PC-3 (cell line): Measurements from ENCODE around the gene ANXA6.

Experiments
- EZH2 ChIP-seq: fragments of 300-600 bp; sonication (generic); IDR thresholded peaks from one replicate; pipeline ENCODE4 v1.6.1; 2017; ENCODE audit warnings: antibody characterized with exemption, mild to moderate bottlenecking, low read length; ENCODE audit not compliant: unreplicated experiment
- TF ChIP-seq, protein P1 (sequence below): fragments of 300-600 bp; sonication (generic); conservative IDR thresholded peaks from 2 replicates; pipeline ENCODE4 v1.5.1; 2017; ENCODE audit warnings: antibody characterized with exemption, low read depth, mild to moderate bottlenecking, low read length

DNA sequence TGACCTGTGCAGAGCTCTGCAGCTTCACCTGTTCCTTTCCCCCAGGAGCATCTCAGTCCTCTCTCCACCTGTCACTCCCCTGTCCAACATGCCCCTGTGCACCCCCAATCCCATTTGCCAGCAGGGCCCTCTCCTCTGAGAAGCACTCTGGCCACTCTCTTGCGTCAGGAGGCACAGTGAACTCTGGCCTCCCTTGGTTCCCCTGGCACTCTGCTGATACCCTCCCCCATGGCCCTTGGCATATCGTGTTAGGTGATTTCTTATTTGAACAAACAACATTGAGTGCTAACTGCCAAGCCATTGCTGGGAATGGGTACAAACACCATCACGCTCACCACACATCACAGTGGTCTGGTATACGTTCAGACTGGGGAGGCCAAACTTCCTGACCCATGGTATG lies 55.8 kb downstream of the ANXA6 start:
- TF ChIP-seq, protein P1, sequence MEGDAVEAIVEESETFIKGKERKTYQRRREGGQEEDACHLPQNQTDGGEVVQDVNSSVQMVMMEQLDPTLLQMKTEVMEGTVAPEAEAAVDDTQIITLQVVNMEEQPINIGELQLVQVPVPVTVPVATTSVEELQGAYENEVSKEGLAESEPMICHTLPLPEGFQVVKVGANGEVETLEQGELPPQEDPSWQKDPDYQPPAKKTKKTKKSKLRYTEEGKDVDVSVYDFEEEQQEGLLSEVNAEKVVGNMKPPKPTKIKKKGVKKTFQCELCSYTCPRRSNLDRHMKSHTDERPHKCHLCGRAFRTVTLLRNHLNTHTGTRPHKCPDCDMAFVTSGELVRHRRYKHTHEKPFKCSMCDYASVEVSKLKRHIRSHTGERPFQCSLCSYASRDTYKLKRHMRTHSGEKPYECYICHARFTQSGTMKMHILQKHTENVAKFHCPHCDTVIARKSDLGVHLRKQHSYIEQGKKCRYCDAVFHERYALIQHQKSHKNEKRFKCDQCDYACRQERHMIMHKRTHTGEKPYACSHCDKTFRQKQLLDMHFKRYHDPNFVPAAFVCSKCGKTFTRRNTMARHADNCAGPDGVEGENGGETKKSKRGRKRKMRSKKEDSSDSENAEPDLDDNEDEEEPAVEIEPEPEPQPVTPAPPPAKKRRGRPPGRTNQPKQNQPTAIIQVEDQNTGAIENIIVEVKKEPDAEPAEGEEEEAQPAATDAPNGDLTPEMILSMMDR, result no peak
- TF ChIP-seq EZH2, result no peak
